Liver (tissue), 3 donors: ENCODE measurements around the gene EEIG2.

Experiments used
- GABPA ChIP-seq, 2 donors: IDR thresholded peaks in 1 of 2; conservative IDR thresholded peaks in 1 of 2; 2 replicates each; pipeline ENCODE4 v1.6.1; 2016; ENCODE audit warnings: antibody characterized with exemption in 2 of 2, mild to moderate bottlenecking in 1 of 2, moderate library complexity in 1 of 2
- NR2F2 ChIP-seq: IDR thresholded peaks from 2 replicates; pipeline ENCODE4 v1.6.1; 2016; ENCODE audit warnings: antibody characterized with exemption
- RAD21 ChIP-seq, 2 donors: IDR thresholded peaks; 2 replicates each; pipeline ENCODE4 v1.6.1; 2016; ENCODE audit warnings: antibody characterized with exemption in 2 of 2, mild to moderate bottlenecking in 2 of 2
- RXRA ChIP-seq, 2 donors: IDR thresholded peaks; 2 replicates each; pipeline ENCODE4 v1.6.1; 2017 to 2018; ENCODE audit warnings: antibody characterized with exemption in 2 of 2, mild to moderate bottlenecking in 1 of 2
- SP1 ChIP-seq: IDR thresholded peaks from 2 replicates; pipeline ENCODE4 v1.6.1; 2018; ENCODE audit warnings: antibody characterized with exemption, mild to moderate bottlenecking
- TF ChIP-seq, protein P1 (sequence below): fragments of 150-350 bp; IDR thresholded peaks from 2 replicates; pipeline ENCODE4 v1.5.1; 2017; ENCODE audit warnings: improper control_type of control experiment, low read depth, low read length; ENCODE audit not compliant: missing input control
- TF ChIP-seq, protein P2 (sequence below): IDR thresholded peaks from 2 replicates; pipeline ENCODE4 v1.6.1; 2016; ENCODE audit warnings: antibody characterized with exemption
- TF ChIP-seq, protein P3 (sequence below): IDR thresholded peaks from 2 replicates; pipeline ENCODE4 v1.6.1; 2016; ENCODE audit warnings: antibody characterized with exemption
- donor health status: healthy.
- donor health status: healthy.

DNA sequence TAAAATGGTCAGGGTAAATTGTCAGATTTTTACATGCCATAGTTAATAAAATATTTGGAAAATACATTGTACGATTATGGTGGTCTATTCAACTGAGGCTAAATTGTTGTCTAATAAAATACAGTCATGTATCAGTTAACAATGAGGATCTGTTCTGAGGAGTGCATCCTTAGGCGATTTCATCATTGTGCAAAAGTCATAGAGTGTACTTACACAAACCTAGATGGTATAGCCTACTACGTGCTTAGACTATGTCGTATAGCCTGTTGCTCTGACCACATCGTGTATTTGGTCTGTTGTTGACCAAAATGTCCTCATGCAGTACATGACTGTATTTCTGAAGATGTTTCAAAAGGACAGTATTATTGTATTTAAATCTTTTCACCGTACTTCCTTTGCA, 5.2 kb downstream of the EEIG2 start:
- TF ChIP-seq, protein P1, sequence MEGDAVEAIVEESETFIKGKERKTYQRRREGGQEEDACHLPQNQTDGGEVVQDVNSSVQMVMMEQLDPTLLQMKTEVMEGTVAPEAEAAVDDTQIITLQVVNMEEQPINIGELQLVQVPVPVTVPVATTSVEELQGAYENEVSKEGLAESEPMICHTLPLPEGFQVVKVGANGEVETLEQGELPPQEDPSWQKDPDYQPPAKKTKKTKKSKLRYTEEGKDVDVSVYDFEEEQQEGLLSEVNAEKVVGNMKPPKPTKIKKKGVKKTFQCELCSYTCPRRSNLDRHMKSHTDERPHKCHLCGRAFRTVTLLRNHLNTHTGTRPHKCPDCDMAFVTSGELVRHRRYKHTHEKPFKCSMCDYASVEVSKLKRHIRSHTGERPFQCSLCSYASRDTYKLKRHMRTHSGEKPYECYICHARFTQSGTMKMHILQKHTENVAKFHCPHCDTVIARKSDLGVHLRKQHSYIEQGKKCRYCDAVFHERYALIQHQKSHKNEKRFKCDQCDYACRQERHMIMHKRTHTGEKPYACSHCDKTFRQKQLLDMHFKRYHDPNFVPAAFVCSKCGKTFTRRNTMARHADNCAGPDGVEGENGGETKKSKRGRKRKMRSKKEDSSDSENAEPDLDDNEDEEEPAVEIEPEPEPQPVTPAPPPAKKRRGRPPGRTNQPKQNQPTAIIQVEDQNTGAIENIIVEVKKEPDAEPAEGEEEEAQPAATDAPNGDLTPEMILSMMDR: no peak
- TF ChIP-seq NR2F2 (no peak), GABPA (IDR thresholded peaks at IDR 0.05 in 1 of 2, conservative IDR thresholded peaks at IDR 0.05 in 1 of 2) (no peak), SP1 (no peak), RAD21 (IDR thresholded peaks at IDR 0.05) (no peak), RXRA (IDR thresholded peaks at IDR 0.05) (no peak)
- TF ChIP-seq, protein P2, sequence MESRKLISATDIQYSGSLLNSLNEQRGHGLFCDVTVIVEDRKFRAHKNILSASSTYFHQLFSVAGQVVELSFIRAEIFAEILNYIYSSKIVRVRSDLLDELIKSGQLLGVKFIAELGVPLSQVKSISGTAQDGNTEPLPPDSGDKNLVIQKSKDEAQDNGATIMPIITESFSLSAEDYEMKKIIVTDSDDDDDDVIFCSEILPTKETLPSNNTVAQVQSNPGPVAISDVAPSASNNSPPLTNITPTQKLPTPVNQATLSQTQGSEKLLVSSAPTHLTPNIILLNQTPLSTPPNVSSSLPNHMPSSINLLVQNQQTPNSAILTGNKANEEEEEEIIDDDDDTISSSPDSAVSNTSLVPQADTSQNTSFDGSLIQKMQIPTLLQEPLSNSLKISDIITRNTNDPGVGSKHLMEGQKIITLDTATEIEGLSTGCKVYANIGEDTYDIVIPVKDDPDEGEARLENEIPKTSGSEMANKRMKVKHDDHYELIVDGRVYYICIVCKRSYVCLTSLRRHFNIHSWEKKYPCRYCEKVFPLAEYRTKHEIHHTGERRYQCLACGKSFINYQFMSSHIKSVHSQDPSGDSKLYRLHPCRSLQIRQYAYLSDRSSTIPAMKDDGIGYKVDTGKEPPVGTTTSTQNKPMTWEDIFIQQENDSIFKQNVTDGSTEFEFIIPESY: no peak
- TF ChIP-seq, protein P3, sequence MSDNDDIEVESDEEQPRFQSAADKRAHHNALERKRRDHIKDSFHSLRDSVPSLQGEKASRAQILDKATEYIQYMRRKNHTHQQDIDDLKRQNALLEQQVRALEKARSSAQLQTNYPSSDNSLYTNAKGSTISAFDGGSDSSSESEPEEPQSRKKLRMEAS: no peak
